SK-N-SH (cell line): ENCODE results near the gene TMEM60. TPM values are rescaled to one million over a fixed set of nuclear protein-coding genes. Genes with fewer than 3 reads are reported as not detected.

ENCODE experiments used
- polyA plus RNA-seq, 3 experiments: library from polyadenylated mRNA; depleted of rRNA; stranded (reverse); fragments of >200 nt; gene quantifications; 2 replicates each; pipeline ENCODE4 v1.2.3, GENCODE V29; 2012

The TMEM60 gene
- polyA plus RNA-seq, 1 of the 3 experiments (the other 2 are of a cell fraction), result 24.8 TPM

Other genes starting within 250 kb of the TMEM60 start
- 5.6 and 6.5 TPM in 2 replicates for gene RSBN1L, start 102.0 kb downstream of the TMEM60 start, polyA plus RNA-seq (2012; rRNA removed)
- gene PHTF2, start 339 bp upstream of the TMEM60 start, polyA plus RNA-seq (2012; rRNA removed), result 21.2 and 29.1 TPM in 2 replicates